Measurements from ENCODE around the gene APOBEC4.

APOBEC4 gene

DNA sequence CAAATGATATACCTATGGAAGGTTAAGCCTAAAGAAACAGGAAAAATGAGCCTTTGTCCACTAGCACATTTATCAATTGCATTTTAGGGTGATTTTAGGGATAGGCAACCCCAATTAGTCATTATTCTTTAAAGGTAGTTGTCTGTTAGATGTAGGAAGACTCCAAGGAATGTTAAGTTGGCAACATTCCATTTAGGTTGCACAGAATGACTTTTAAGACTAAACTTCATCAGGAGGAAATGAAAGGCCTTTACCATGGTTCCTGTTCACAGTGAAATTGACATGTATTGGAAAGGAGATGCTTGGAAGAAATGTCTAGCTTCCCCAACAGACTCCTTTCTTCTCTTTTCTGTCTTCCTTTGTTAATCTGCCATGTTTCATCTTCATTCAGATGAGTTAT is 1.6 kb upstream of the APOBEC4 start:
- DNase-seq (ENCODE audit: low read depth): no peak
- H3K4me3 ChIP-seq (ENCODE audit: control insufficient read depth, low read depth, low read length): no peak overlapping the region
- TF ChIP-seq, protein P1, sequence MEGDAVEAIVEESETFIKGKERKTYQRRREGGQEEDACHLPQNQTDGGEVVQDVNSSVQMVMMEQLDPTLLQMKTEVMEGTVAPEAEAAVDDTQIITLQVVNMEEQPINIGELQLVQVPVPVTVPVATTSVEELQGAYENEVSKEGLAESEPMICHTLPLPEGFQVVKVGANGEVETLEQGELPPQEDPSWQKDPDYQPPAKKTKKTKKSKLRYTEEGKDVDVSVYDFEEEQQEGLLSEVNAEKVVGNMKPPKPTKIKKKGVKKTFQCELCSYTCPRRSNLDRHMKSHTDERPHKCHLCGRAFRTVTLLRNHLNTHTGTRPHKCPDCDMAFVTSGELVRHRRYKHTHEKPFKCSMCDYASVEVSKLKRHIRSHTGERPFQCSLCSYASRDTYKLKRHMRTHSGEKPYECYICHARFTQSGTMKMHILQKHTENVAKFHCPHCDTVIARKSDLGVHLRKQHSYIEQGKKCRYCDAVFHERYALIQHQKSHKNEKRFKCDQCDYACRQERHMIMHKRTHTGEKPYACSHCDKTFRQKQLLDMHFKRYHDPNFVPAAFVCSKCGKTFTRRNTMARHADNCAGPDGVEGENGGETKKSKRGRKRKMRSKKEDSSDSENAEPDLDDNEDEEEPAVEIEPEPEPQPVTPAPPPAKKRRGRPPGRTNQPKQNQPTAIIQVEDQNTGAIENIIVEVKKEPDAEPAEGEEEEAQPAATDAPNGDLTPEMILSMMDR (IDR thresholded peaks at IDR 0.05; ENCODE audit: control insufficient read depth, insufficient read depth, low read depth, low read length, missing control alignments): no peak

DNA sequence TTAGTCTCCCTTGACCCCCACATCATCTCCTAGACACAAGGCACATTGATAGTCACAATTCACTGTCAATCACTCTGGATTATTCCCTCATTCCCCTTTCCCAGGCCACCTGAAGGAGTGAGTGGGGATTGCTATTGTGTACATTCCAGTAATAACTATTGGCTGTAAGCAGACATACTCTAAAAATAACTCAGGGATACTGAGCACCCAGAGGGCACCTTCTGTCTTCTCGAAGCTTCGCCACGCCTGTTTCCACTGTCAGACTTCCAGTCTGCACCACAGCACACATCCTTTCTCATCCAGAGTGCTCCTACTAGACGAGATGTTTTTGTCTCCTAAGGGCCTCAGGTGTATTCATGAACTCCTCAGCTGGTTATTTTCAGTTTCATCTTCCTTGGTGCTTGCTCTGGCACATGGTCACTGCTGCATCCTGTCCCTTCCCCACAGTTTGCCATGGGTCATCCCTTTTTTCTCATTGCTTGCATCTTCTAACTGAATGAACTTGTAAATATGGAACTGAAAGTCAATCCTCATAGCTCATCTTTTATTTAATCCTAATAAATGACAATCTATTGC is 848 bp upstream of the APOBEC4 start:
- H3K4me3 ChIP-seq (ENCODE audit: control insufficient read depth, low read depth, low read length): no peak overlapping the region
- TF ChIP-seq, protein P1 (IDR thresholded peaks at IDR 0.05; ENCODE audit: control insufficient read depth, insufficient read depth, low read depth, low read length, missing control alignments): no peak
- DNase-seq (ENCODE audit: low read depth): no peak

DNA sequence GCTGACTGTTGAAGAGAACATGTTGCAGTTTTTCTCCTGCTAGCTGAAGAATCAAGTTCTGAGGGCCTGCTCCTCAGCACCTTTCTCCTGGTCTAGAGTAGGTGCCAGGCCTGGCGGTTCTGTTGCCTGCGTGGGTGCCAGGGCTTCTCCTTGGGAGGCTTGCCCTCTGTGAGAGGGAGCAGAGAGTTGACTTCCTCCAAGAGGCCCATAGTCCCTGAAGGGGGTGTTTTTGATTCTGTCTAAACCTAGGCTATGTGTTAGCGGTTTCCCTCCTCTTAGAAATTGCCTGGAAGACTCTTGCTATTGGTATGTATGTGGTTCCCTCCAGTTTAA is 312 bp upstream of the APOBEC4 start:
- H3K4me3 ChIP-seq (ENCODE audit: control insufficient read depth, low read depth, low read length): no peak overlapping the region
- no peak for DNase-seq (ENCODE audit: low read depth)
- TF ChIP-seq, protein P1 (IDR thresholded peaks at IDR 0.05; ENCODE audit: control insufficient read depth, insufficient read depth, low read depth, low read length, missing control alignments): no peak

DNA sequence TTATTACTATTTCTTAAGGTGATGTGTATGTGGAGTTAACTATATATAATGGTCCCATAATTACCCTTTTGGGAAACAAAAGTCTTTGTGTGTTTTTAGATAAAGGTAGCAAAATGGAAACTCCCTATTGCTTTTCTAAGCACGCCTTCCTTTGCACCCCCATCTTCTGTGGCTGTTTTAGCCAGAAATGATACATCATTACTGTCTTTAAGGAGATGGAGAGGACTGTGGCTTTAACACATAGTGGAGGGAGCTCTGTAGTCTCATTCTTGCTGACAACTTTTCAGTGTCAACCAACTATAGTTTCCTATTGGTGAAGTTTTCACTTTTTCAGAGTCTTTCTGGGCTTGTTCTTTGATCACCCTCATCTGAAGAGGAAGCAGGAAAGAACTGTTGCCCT is 1.0 kb downstream of the APOBEC4 start:
- no peak for DNase-seq (ENCODE audit: low read depth)
- TF ChIP-seq, protein P1 (IDR thresholded peaks at IDR 0.05; ENCODE audit: control insufficient read depth, insufficient read depth, low read depth, low read length, missing control alignments): no peak
- no peak overlapping the region for H3K4me3 ChIP-seq (ENCODE audit: control insufficient read depth, low read depth, low read length)

- no peak overlapping the region for H3K4me3 ChIP-seq (ENCODE audit: control insufficient read depth, low read depth, low read length)
- no peak for DNase-seq (ENCODE audit: low read depth)
- TF ChIP-seq, protein P1 (IDR thresholded peaks at IDR 0.05; ENCODE audit: control insufficient read depth, insufficient read depth, low read depth, low read length, missing control alignments): no peak
Measured at GRCh38 chr1:183651612-183652011, 1.5 kb downstream of the APOBEC4 start.

DNA sequence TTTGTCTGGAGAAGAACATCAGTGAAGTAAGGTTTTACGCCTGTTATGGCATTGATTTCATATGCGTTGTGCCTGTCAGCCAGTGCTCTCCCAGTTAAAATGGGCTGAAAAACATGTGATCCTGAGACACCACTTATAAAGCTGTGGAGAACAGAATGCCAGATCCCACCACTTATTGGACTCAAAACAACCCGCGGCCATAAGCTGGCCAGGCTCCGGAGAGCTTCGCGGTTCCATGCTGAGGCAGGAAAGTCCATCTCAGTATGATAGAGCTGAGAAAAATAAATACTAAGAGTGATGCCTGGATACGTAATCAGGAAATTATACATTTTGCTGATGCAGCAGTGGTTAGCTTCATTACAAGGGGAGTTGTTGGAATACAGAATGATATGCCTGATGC is 5.1 kb downstream of the APOBEC4 start:
- H3K4me3 ChIP-seq (ENCODE audit: control insufficient read depth, low read depth, low read length): no peak overlapping the region
- TF ChIP-seq, protein P1 (IDR thresholded peaks at IDR 0.05; ENCODE audit: control insufficient read depth, insufficient read depth, low read depth, low read length, missing control alignments): no peak
- DNase-seq (ENCODE audit: low read depth): no peak

GRCh38 chr1:183646776-183647175 is 6.3 kb downstream of the APOBEC4 start:
- no peak for DNase-seq (ENCODE audit: low read depth)
- TF ChIP-seq, protein P1 (IDR thresholded peaks at IDR 0.05; ENCODE audit: control insufficient read depth, insufficient read depth, low read depth, low read length, missing control alignments): no peak
- no peak overlapping the region for H3K4me3 ChIP-seq (ENCODE audit: control insufficient read depth, low read depth, low read length)
